Neural cell (in vitro differentiated cells): ENCODE results near the gene MGST3.

Experiments
- CTCF ChIP-seq: fragments of 450-650 bp; IDR thresholded peaks from 2 replicates; pipeline ENCODE4 v1.5.1; 2014; ENCODE audit warnings: antibody characterized with exemption, mild to moderate bottlenecking, moderate library complexity; ENCODE audit not compliant: poor library complexity, severe bottlenecking
- EP300 ChIP-seq: fragments of 450-650 bp; conservative IDR thresholded peaks from 2 replicates; pipeline ENCODE4 v1.6.1; 2014; ENCODE audit warnings: antibody characterized with exemption, mild to moderate bottlenecking, moderate library complexity; ENCODE audit not compliant: poor library complexity, severe bottlenecking
- POLR2AphosphoS5 ChIP-seq: IDR thresholded peaks from 2 replicates; pipeline ENCODE4 v1.6.1; 2012
- REST ChIP-seq: IDR thresholded peaks from 2 replicates; pipeline ENCODE4 v1.6.1; 2012; ENCODE audit warnings: borderline replicate concordance

- no peak for TF ChIP-seq POLR2AphosphoS5
- no peak for TF ChIP-seq REST
- no peak for TF ChIP-seq CTCF
- TF ChIP-seq EP300, result no peak
These were observed 64.0 kb downstream of the MGST3 start for GRCh38 chr1:165695031-165695430.
